Hematopoietic multipotent progenitor cell treated with erythropoietin and hydrocortisone succinate and interleukin-3 and kit ligand, for 8 days (in vitro differentiated cells): Measurements from ENCODE around the gene POU2AF3.
"Not testable (repeated sequence)": the region's sequence is repeated elsewhere in the genome, so short reads cannot be mapped to it uniquely, and the experiment has no call there.

Source experiments
- DNase-seq: peaks from one replicate; pipeline ENCODE4 v3.0.0-alpha.2; 2015

The POU2AF3 gene

DNA sequence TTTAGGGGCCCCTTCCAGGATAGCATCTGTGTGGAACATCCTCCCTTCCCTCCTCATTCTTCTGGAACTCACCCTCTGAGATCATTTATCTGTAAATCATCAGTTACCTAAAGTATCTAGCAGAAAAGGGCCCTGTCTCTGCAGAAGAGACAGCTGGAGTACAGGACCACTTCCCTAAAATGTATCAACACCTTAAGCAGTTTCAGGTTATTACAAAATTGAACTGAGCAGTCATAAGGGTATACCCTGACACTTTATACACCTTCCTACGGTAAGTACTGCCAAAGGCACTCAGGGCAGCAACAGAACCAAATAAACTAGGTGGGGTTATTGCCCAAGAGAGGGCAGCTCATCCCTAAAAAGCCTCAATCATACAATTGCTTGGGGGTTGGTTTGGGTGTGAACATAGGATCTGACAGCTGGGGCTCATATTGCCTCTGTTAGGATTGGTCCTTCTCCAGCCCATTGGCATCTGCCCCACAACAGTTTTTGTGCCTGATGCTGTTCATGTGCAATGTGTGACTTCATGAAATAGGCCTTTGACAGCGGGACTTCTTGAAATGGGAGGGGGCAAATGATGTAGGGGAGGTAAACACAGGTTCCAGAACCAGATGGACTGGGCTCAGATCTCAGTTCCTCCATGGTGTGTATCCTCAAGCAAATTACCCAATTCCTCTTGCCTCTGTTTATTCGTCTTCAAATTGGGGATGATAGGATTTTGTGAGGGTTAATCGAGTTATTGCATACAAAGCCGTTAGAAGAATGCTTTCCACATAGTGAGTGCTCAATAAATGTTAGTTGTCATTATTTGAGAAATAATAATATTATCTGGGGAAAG lies 2.9 kb downstream of the POU2AF3 start:
- DNase-seq = no peak

DNA sequence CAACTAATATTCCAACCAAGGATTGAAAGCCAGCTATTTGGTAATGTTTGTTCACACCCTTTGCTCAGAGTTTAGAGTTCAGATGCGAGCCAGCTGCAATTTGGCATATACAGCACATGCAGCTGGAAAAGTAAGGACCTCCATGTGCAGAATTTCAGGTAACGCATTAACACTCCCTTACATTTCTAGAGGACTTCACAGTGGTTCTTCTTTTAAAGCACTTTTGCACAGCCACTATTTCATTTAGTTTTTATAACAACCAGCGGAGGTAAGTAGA lies 3.4 kb downstream of the POU2AF3 start:
- DNase-seq = no peak

- DNase-seq = no peak
Observed at GRCh38 chr11:111302298-111302697, 4.0 kb downstream of the POU2AF3 start.

GRCh38 chr11:111303461-111303860 lies 5.1 kb downstream of the POU2AF3 start:
- no peak for DNase-seq

DNA sequence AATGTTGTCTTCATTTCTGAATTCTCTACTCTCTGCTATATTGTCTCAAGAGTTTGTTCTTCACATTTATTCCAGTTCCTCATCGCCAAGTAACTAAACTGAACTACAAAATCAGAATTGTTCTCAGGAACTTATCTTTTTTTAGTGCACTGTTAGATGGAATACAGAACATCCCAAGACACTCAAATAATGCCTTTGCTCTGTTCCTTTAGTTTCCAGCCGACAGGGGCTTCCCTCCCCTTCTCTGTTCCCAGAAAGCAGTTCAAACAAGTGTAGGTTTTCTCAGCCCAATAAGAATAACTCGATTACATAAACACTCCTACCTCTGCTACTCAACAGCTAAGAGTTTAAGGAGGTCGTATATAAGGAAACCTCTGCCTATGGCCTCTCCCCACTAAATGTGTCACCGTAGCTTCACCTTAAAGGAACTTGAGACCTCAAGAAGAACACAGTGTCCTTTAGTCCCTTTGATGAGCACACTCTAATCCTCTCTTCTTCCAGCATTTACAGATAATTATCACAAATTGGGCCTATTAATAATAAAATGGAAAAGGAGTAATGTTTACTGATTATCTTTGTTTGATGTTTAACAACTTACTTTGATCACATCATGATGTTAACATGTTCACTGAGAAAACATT lies 6.9 kb downstream of the POU2AF3 start:
- DNase-seq = no peak

DNA sequence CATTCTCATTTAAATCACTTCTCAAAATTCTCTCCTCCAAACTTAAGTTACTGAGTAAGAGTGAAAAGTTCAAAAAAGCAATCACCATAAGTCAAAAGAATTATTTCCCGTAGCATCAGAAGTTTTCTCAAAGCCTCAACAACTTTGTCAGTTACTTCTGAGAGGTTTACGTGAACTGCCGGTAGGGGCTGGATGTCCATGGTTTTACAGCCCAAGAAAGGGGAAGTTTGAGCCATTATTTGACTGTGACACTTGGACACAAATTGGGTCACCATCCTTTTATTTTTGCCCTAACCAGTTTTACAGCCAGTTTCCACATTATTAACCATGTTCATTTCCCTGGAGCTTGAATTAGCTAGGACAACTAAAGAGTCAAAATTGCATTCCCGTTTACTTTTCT lies 7.5 kb downstream of the POU2AF3 start:
- no peak for DNase-seq

DNA sequence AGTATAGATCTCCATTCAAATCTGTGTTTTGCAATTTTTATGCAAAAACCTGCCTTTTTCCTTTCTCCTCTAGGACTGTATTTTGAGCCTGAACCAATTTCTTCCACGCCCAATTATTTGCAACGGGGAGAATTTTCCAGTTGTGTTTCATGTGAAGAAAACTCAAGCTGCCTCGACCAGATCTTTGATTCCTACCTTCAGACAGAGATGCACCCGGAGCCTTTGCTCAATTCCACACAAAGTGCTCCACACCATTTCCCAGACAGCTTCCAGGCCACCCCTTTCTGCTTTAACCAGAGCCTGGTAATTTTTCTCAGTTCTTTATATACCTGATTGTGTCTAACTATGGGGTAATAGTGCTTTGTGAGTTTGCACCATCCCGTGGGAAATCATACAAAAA lies 8.0 kb downstream of the POU2AF3 start:
- no peak for DNase-seq

DNA sequence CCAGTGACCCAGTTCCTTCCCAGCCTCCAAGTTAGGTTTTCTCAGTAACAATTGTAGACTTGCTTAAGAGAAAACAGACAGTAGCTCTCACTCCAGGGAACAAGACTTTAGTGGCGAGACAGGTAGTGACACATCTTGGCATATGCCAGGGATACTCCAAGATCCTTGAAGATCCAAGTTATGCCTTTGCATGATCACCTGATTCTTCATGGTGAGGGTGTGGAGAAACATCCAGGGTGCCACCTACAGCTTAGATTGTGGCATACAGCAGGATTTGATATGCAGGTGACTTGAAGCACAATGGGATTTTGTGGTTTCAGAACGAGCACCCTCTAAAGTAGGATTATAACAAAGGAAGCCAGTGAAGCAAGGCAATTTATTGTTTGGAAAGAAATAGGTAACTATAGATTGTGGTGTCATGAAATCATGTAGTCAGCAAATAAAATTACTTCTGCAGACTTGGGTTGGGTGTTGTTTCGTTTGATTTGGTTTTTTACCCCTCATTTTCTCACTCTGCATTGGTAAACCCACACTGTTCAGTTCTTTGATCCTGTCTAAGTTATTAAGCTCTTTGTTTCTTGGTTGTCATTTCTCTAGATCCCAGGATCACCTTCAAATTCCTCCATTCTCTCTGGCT lies 9.2 kb downstream of the POU2AF3 start:
- DNase-seq = no peak

DNA sequence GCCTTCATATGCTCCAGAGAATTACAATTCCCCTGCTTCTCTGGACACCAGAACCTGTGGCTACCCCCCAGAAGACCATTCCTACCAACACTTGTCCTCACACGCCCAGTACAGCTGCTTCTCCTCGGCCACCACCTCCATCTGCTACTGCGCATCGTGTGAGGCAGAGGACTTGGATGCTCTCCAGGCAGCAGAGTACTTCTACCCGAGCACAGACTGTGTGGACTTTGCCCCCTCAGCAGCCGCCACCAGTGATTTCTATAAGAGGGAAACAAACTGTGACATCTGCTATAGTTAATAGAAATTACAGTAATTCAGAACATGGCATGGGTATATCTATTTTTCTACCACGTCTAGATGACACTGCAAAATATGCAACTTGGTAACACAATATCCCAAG lies 9.8 kb downstream of the POU2AF3 start:
- no peak for DNase-seq

DNA sequence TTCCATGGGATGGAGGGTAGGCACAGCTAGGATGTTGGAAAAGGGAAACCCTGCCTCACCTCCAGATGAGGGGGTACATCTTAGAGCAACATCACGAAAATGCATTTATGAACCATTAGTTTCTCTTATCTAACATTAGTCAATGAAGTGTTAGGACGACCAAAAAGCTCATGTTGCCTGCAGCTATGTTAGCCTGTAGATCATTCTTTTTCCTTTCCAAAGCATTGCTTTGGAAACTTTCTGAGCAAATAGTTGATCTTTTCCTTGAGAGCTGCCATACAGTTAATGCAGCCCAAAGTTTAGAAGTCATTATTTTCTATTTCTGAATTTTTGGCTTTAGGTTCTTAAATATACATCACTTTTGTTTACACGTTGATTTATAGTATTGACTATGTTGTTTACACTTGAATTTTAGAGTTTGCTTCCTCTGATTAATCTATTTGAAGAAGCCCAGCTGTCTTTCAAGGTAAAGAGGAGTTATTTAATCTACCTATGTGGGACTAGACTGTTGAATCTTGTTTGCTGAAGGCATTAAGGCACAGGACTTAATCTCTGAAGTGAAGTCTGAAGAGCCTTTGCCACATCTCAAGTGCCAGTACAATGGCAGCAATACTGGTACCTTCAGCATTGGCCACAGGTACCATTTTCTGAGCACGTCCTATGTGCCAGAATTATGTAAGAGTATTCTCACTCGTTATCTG lies 11.0 kb downstream of the POU2AF3 start:
- DNase-seq = no peak

DNA sequence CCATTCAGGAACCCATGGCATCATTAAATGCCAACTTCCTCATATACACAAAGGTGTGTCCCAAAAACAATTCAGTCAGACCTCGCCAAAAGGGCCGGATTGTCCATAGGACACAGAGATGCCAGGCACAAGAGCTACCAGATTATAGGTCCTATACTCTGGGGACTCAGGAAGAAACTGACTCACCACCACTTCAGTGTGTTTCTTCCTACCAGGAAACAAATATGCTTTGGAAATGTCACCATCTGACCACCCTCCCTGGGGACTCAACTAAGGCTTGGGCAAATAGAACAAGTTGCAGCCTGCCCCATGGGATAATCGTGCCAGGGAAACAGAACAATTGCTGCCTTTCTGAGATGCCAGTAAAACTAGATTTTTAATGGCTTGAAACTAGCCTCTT lies 11.7 kb downstream of the POU2AF3 start:
- DNase-seq = no peak

DNA sequence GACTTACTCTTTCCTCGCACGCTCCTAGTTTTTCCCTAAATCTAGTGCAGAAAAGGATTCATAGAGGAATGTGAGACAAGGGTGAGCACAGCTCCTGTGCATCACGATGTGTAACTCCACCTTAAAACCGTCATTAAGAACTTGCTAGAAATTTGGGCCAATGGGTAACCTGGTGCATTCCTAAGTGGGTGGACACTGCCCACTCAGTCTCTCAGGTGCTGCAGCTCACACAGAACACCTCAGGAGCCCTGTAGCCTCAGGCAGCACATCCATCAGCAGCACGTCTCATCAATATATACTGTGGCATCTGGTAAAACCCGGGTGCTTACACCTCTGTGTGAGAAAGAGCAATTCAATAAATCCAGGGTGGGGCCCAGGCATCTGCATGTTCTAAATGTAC lies 12.4 kb downstream of the POU2AF3 start:
- DNase-seq = no peak

- no peak for DNase-seq
Observed at GRCh38 chr11:111312076-111312475, 13.7 kb downstream of the POU2AF3 start.

DNA sequence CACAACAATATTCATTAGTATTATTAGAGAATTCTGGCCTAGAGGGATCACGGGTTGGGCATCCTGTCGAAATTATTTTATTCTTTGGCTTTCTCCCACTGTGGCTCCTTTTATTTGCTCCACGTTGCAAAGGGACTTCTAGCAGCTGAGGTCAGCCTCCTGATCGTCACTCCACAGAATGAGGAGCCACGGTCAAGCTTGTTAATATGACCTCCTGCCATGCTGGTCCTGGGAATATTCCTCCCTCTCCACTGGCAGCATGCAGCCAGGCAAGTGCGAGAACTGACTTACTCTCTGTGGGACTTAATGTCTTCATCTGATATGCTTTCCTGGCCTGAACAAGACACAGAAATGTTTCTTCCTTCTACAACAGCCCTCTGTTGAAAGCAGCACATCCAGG lies 20.9 kb downstream of the POU2AF3 start:
- no peak for DNase-seq

- not testable (repeated sequence) for DNase-seq
Observed at GRCh38 chr11:111320199-111320598, 21.9 kb downstream of the POU2AF3 start.

- no peak for DNase-seq
Observed at GRCh38 chr11:111320728-111321568, 22.6 kb downstream of the POU2AF3 start.

- DNase-seq = no peak
Observed at GRCh38 chr11:111322534-111322933, 24.2 kb downstream of the POU2AF3 start.

DNA sequence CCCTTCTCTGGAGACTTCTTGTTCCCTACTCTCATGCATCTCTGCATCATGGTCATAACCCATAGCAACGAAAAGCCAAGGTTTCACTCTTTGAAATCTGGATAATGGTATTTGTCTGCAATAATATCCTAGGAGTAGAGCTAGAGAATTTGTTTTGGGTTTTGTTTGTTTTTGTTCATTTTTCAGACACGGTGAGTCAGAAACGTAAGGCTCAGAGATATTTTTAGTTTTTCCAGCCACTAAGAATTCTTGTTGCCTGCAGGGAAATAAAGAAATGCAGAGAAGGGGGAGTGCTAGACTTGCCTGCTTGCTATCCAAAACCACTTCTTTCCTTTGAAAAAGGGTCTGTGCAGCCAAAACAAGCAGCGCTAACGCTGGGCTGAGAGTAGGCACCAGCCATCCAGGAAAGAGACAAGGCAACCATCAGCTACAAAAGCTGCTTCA lies 26.0 kb downstream of the POU2AF3 start:
- no peak for DNase-seq

DNA sequence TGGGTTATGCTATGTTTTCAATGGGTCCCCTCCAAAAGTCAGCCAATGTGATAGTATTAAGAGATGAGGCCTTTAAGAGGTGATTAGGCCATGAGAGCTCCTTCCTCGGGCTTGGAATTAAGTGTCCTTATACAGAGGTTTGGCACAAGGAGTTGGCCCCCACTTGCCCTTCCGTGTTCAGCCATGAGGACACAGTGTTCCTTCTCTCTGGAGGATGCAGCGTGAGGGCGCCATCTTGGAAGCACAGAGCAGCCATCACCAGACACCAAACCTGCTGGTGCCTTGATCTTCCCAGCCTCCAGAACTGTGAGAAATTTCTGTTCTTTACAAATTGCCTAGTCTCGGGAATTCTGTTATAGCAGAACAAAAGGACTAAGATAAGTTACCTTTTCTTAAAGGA lies 26.9 kb downstream of the POU2AF3 start:
- no peak for DNase-seq

GRCh38 chr11:111326824-111327223 lies 28.5 kb downstream of the POU2AF3 start:
- DNase-seq = no peak

- no peak for DNase-seq
Observed at GRCh38 chr11:111327908-111328624, 29.7 kb downstream of the POU2AF3 start.
